Caco-2 (cell line): ENCODE data around the gene ATG13. TPM values are rescaled to one million over a fixed set of nuclear protein-coding genes. Genes with fewer than 3 reads are reported as not detected.

ENCODE experiments used
- BruUV-seq: library from RNA; stranded (reverse); fragments of 400-500 nt; replicated peaks from 2 replicates; lab custom pipeline; 2021; lab: Mats Ljungman, UMichigan
- CTCF ChIA-PET: fragments of 300-600 bp; sonication (Branson Sonifier 250); formaldehyde crosslinking; loops from one replicate; lab custom pipeline; 2022; ENCODE audit warnings: antibody characterized with exemption; lab: Charles Lee
- POLR2A ChIA-PET: fragments of 300-600 bp; sonication (Branson Sonifier 250); formaldehyde crosslinking; loops from one replicate; lab custom pipeline; 2022; ENCODE audit warnings: antibody characterized with exemption; lab: Charles Lee
- DNase-seq, 2 experiments: peaks; one replicate each; pipeline versions ENCODE4 v3.0.0 to v3.0.0-alpha.2; 2020 to 2022
- H3K27me3 ChIP-seq: replicated peaks from 2 replicates; pipeline ENCODE4 v1.6.0; 2011; ENCODE audit warnings: low read length; ENCODE audit not compliant: control insufficient read depth, insufficient read depth
- H3K36me3 ChIP-seq: 2 replicates; pipeline ENCODE4 v1.5.1; 2011; ENCODE audit warnings: low read length; ENCODE audit not compliant: control insufficient read depth, insufficient read depth
- H3K4me1 ChIP-seq: fragments of 250-450 bp; sonication (Bioruptor Pico); 2 replicates; pipeline ENCODE4 v1.5.1; 2020; ENCODE audit warnings: mild to moderate bottlenecking
- H3K4me3 ChIP-seq: 2 replicates; pipeline ENCODE4 v1.5.1; 2011; ENCODE audit warnings: low read depth, mild to moderate bottlenecking, control low read depth, low read length
- H3K9me3 ChIP-seq: fragments of 250-450 bp; sonication (Bioruptor Pico); 2 replicates; pipeline ENCODE4 v1.5.1; 2020; ENCODE audit warnings: mild to moderate bottlenecking, moderate library complexity
- H3K27ac Mint-ChIP-seq: one replicate; pipeline ENCODE4 v1.8.0; 2022; ENCODE audit warnings: mixed read lengths; ENCODE audit not compliant: unreplicated experiment
- H3K27me3 Mint-ChIP-seq: one replicate; pipeline ENCODE4 v1.8.0; 2022; ENCODE audit warnings: mixed read lengths; ENCODE audit not compliant: insufficient read depth, unreplicated experiment
- H3K36me3 Mint-ChIP-seq: one replicate; pipeline ENCODE4 v1.8.0; 2022; ENCODE audit warnings: mild to moderate bottlenecking, mixed read lengths; ENCODE audit not compliant: insufficient read depth, unreplicated experiment
- H3K4me1 Mint-ChIP-seq: one replicate; pipeline ENCODE4 v1.8.0; 2022; ENCODE audit warnings: low read depth, mixed read lengths; ENCODE audit not compliant: unreplicated experiment
- H3K4me3 Mint-ChIP-seq: one replicate; pipeline ENCODE4 v1.8.0; 2022; ENCODE audit warnings: mild to moderate bottlenecking, moderate library complexity, mixed read lengths; ENCODE audit not compliant: unreplicated experiment
- H3K9me3 Mint-ChIP-seq: one replicate; pipeline ENCODE4 v1.8.0; 2022; ENCODE audit warnings: mixed read lengths; ENCODE audit not compliant: unreplicated experiment
- CTCF ChIP-seq, 2 experiments: fragments of 200-600 bp in 1 of 2; IDR thresholded peaks; 1 replicate in 1 of 2; 2 replicates in 1 of 2; pipeline versions ENCODE4 v1.5.1 to v1.8.0; 2011 to 2022; ENCODE audit warnings: antibody characterized with exemption in 1 of 2, control low read depth in 1 of 2, inconsistent platforms in 1 of 2, low read depth in 1 of 2, low read length in 1 of 2, mild to moderate bottlenecking in 1 of 2, moderate library complexity in 1 of 2; ENCODE audit not compliant: insufficient read depth in 1 of 2, severe bottlenecking in 1 of 2, unreplicated experiment in 1 of 2
- intact Hi-C: fragments of 100-400 bp; cut with micrococcal nuclease; formaldehyde crosslinking; loops from one replicate; pipeline ENCODE4 v1.10.0; 2022; ENCODE audit not compliant: unreplicated experiment
- total RNA-seq: library from RNA; stranded (reverse); gene quantifications from 2 replicates; pipeline ENCODE4 v1.2.3, GENCODE V29; 2022

Gene ATG13
- total RNA-seq, 1 experiment from 2014 or later: 101 TPM

GRCh38 chr11:46723359-46723680 lies 106.0 kb downstream of the ATG13 start:
- Histone ChIP-seq H3K4me3 (no peak overlapping the region), H3K27me3 (no peaks in the 10 kb centered on the region), H3K36me3 (peaks cover 5% of the 10 kb centered on the region; the same call in 1 of the 2 replicates), H3K4me1 (peaks cover 25% of the 10 kb centered on the region), H3K9me3 (no peaks in the 10 kb centered on the region)
- POLR2A ChIA-PET: no interaction called here
- Mint-ChIP-seq H3K27me3 (no peaks in the 10 kb centered on the region), H3K4me3 (no peak overlapping the region), H3K9me3 (no peaks in the 10 kb centered on the region), H3K4me1 (peaks cover 10% of the 10 kb centered on the region), H3K36me3 (peaks cover 4% of the 10 kb centered on the region), H3K27ac (no peak overlapping the region)
- TF ChIP-seq CTCF (IDR thresholded peaks at IDR 0.05; ENCODE audit: insufficient read depth in 1 of 2, low read depth in 1 of 2, low read length in 1 of 2, severe bottlenecking in 1 of 2, unreplicated experiment in 1 of 2): no peak
- DNase-seq: no peak
- no TSS peak for BruUV-seq
- CTCF ChIA-PET: no interaction called here
- intact Hi-C loops: no loop called here

GRCh38 chr11:46724088-46724487 lies 106.7 kb downstream of the ATG13 start:
- ChIA-PET POLR2A (no interaction called here), CTCF (no interaction called here)
- no peak for TF ChIP-seq CTCF (IDR thresholded peaks at IDR 0.05; ENCODE audit: insufficient read depth in 1 of 2, low read depth in 1 of 2, low read length in 1 of 2, severe bottlenecking in 1 of 2, unreplicated experiment in 1 of 2)
- H3K27me3 ChIP-seq: no peaks in the 10 kb centered on the region
- H3K27me3 Mint-ChIP-seq: no peaks in the 10 kb centered on the region
- H3K9me3 Mint-ChIP-seq: no peaks in the 10 kb centered on the region
- no peak for DNase-seq
- intact Hi-C loops: no loop called here
- peaks cover 4% of the 10 kb centered on the region for H3K36me3 Mint-ChIP-seq
- H3K36me3 ChIP-seq: peaks cover 6% of the 10 kb centered on the region; the same call in 1 of the 2 replicates
- H3K9me3 ChIP-seq: no peaks in the 10 kb centered on the region
- H3K4me1 Mint-ChIP-seq: peaks cover 2% of the 10 kb centered on the region
- H3K27ac Mint-ChIP-seq: peak overlapping the region; percentile 16
- BruUV-seq: no TSS peak
- no peak overlapping the region for H3K4me3 ChIP-seq
- H3K4me1 ChIP-seq: peaks cover 17% of the 10 kb centered on the region
- H3K4me3 Mint-ChIP-seq: no peak overlapping the region

Other genes with a start within 250 kb of the ATG13 start
- 601 and 699 TPM in 2 replicates for gene MDK, start 235.9 kb upstream of the ATG13 start, total RNA-seq
- gene CHRM4, start 225.8 kb upstream of the ATG13 start, total RNA-seq: 0.27 and 0.28 TPM in 2 replicates
- gene AMBRA1, start 23.5 kb upstream of the ATG13 start, total RNA-seq: 48.1 and 51.5 TPM in 2 replicates
- 7.6 and 9.1 TPM in 2 replicates for gene HARBI1, start 326 bp upstream of the ATG13 start, total RNA-seq
- gene ARHGAP1, start 83.1 kb downstream of the ATG13 start, total RNA-seq: 67.1 and 73.0 TPM in 2 replicates
- 17.6 and 23.3 TPM in 2 replicates for gene ZNF408, start 83.5 kb downstream of the ATG13 start, total RNA-seq
- 51.8 and 60.0 TPM in 2 replicates for gene F2, start 101.7 kb downstream of the ATG13 start, total RNA-seq
- 221 and 224 TPM in 2 replicates for gene CKAP5, start 228.7 kb downstream of the ATG13 start, total RNA-seq